Nephron progenitor cell (in vitro differentiated cells): ENCODE data around the gene ABCA8.
A peak's percentile ranks its signal among the peaks of the same experiment; 100 is the strongest.

Experiments
- DNase-seq: peaks from one replicate; pipeline ENCODE4 v3.0.0; 2021
- H3K27ac Mint-ChIP-seq: 2 replicates; pipeline ENCODE4 v1.8.0; 2021; ENCODE audit warnings: mild to moderate bottlenecking, moderate library complexity, mixed read lengths
- H3K27me3 Mint-ChIP-seq: 2 replicates; pipeline ENCODE4 v1.8.0; 2021; ENCODE audit warnings: mild to moderate bottlenecking, low read depth, mixed read lengths; ENCODE audit not compliant: poor library complexity
- H3K36me3 Mint-ChIP-seq: 2 replicates; pipeline ENCODE4 v1.8.0; 2021; ENCODE audit warnings: low read depth, mixed read lengths
- H3K4me1 Mint-ChIP-seq: 2 replicates; pipeline ENCODE4 v1.8.0; 2021; ENCODE audit warnings: mixed read lengths
- H3K4me3 Mint-ChIP-seq: 2 replicates; pipeline ENCODE4 v1.8.0; 2021; ENCODE audit warnings: mild to moderate bottlenecking, moderate library complexity, mixed read lengths
- H3K9me3 Mint-ChIP-seq: 2 replicates; pipeline ENCODE4 v1.8.0; 2021; ENCODE audit warnings: mild to moderate bottlenecking, moderate library complexity, mixed read lengths
- TF ChIP-seq, protein P1 (sequence below): fragments of 200-600 bp; sonication (generic); IDR thresholded peaks from 2 replicates; pipeline ENCODE4 v1.5.0; 2021; ENCODE audit warnings: antibody characterized with exemption

Gene ABCA8

DNA sequence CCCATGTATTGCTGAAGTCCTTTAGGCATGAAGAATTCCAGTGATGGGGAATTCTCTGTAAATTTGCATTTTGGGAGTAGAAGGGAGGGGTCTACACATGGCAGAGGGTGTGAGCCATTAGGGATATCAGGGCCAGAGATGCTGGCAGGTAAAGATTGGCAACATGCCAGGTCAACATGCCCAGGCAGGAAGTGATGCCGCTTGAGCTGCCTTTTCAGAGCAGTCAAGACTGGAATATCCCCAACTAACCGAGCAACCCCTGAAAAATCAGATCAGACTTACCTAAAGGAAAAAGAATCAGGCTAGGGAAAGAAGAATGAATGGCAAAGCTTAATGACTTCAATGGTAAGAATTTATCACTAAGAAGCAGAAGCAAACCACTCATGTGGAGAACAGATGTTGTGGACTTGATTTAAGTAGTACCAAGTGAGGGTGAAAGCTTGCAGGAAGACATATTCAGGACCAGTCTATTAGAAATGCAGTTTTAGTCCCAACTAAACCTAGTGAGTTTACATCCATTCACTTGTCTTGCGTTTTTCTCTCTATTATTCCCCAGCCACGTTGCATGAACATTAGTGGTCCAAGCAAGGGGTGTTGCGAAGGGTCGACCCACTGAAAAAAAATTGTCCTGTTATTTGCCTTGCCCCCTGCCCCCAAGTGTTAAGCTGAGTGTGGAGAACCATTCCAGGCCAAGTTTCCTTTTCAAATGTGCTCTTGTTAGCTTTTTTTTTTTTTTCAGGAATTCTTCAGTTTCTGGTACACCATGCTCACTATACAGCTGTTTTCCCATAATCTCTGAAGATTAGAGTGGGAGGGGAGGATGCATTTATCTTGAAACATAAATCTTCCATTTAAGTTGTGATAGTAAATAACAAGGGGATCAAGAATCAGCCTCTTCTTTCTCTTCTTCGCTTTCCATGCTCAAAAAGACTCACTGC lies 105.2 kb downstream of the ABCA8 start:
- TF ChIP-seq, protein P1, sequence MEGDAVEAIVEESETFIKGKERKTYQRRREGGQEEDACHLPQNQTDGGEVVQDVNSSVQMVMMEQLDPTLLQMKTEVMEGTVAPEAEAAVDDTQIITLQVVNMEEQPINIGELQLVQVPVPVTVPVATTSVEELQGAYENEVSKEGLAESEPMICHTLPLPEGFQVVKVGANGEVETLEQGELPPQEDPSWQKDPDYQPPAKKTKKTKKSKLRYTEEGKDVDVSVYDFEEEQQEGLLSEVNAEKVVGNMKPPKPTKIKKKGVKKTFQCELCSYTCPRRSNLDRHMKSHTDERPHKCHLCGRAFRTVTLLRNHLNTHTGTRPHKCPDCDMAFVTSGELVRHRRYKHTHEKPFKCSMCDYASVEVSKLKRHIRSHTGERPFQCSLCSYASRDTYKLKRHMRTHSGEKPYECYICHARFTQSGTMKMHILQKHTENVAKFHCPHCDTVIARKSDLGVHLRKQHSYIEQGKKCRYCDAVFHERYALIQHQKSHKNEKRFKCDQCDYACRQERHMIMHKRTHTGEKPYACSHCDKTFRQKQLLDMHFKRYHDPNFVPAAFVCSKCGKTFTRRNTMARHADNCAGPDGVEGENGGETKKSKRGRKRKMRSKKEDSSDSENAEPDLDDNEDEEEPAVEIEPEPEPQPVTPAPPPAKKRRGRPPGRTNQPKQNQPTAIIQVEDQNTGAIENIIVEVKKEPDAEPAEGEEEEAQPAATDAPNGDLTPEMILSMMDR = no peak
- no peak for DNase-seq
- H3K27ac Mint-ChIP-seq = peak overlapping the region; percentile 20
- no peaks in the 10 kb centered on the region for H3K36me3 Mint-ChIP-seq
- peaks cover 17% of the 10 kb centered on the region for H3K9me3 Mint-ChIP-seq
- H3K4me3 Mint-ChIP-seq = no peak overlapping the region
- peaks cover 12% of the 10 kb centered on the region for H3K27me3 Mint-ChIP-seq
- peaks cover 5% of the 10 kb centered on the region for H3K4me1 Mint-ChIP-seq

DNA sequence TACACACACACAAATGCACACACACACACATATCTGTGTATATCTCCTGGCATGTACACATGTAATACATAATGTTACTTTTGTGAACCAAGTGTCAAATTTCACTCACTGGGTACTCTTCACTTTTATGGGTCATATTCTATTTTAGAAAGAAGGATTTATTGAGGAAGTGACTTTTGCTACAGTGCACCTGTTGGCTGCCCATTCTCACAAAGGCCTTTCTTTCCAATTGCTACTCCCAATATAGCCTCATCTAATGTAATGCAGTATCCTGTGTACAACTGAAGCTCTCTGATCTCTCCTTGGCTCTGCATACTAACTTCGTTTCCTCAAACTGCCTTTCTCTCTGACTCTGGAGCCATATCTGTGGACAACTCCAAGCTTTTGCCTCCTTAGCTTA lies 107.5 kb downstream of the ABCA8 start:
- no peak overlapping the region for H3K27ac Mint-ChIP-seq
- H3K4me3 Mint-ChIP-seq = no peak overlapping the region
- peaks cover 23% of the 10 kb centered on the region for H3K9me3 Mint-ChIP-seq
- DNase-seq = no peak
- H3K36me3 Mint-ChIP-seq = no peaks in the 10 kb centered on the region
- TF ChIP-seq, protein P1 = no peak
- H3K4me1 Mint-ChIP-seq = peaks cover 5% of the 10 kb centered on the region
- H3K27me3 Mint-ChIP-seq = peaks cover 8% of the 10 kb centered on the region

DNA sequence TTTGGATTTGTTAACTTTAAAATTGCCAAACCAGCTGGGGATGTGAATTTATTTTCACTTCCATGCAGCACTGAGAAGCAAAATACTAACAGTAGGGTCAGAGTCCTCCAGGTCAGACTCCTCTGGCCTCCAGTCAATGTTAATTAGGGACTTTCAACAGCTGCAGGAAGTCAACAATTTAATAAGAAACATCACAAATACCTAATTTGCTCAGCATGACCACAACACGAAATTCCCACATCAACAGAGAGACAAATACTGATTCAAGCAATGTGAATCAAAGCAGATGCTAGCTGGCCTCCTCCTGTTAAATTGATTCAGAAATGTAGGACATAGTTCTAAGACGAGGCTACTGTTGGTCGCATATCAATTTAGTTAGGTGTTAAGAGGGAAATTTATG lies 111.7 kb downstream of the ABCA8 start:
- TF ChIP-seq, protein P1 = no peak
- no peak overlapping the region for H3K27ac Mint-ChIP-seq
- peaks cover 4% of the 10 kb centered on the region for H3K27me3 Mint-ChIP-seq
- no peaks in the 10 kb centered on the region for H3K4me1 Mint-ChIP-seq
- H3K9me3 Mint-ChIP-seq = peaks cover 23% of the 10 kb centered on the region
- DNase-seq = no peak
- no peaks in the 10 kb centered on the region for H3K36me3 Mint-ChIP-seq
- no peak overlapping the region for H3K4me3 Mint-ChIP-seq

DNA sequence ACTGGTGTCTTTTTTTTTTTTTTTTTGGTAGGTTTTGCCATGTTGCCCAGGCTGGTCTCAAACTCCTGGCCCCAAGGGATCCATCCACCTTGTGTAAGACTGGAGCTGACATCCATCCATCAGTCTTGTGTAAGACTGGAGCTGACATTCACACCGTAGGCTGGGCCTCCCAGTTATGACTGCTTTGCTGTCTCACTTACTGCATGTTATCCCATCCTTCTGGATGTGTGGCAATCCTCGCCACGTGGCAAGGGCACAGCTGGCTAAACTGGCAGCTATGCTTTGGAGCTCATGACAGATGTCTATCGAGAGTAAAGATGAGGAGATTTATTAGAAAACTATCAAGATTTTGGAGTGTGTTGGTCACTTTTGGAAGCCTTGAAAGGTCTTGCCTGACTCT lies 115.1 kb downstream of the ABCA8 start:
- H3K4me3 Mint-ChIP-seq = no peak overlapping the region
- no peaks in the 10 kb centered on the region for H3K27me3 Mint-ChIP-seq
- H3K36me3 Mint-ChIP-seq = no peaks in the 10 kb centered on the region
- no peaks in the 10 kb centered on the region for H3K4me1 Mint-ChIP-seq
- H3K27ac Mint-ChIP-seq = no peak overlapping the region
- H3K9me3 Mint-ChIP-seq = peaks cover 7% of the 10 kb centered on the region
- DNase-seq = no peak
- TF ChIP-seq, protein P1 = no peak

DNA sequence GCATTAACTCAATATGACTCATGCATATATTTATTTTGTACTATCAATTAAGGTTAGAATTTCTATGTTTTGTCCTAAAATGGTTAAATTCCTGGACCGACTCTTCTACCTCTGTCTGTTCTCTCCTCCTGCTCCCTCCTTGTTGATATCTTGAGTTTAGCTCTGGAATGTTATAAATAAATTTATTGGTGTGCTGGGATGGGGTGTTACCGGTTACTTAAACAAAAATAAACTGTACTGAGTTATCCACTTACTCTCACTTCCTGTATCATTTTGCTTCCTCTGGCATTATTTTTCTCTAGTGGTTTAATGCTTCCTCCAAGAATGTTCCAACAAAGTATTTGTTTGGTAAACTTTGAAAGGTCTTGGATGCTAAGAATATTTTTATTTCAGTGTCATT lies 120.1 kb downstream of the ABCA8 start:
- no peak overlapping the region for H3K4me3 Mint-ChIP-seq
- TF ChIP-seq, protein P1 = no peak
- no peak for DNase-seq
- no peaks in the 10 kb centered on the region for H3K36me3 Mint-ChIP-seq
- no peaks in the 10 kb centered on the region for H3K4me1 Mint-ChIP-seq
- no peak overlapping the region for H3K27ac Mint-ChIP-seq
- H3K9me3 Mint-ChIP-seq = peaks cover 5% of the 10 kb centered on the region
- H3K27me3 Mint-ChIP-seq = peaks cover 7% of the 10 kb centered on the region
